NAMALWA (cell line): ENCODE results near the gene MAP4K4.
"Not testable (repeated sequence)": the region's sequence is repeated elsewhere in the genome, so short reads cannot be mapped to it uniquely, and the experiment has no call there.

Experiments
- DNase-seq: peaks from one replicate; pipeline ENCODE4 v3.0.0-alpha.2; 2015; ENCODE audit warnings: low spot score

Gene MAP4K4

GRCh38 chr2:101905746-101906336 lies 208.3 kb downstream of the MAP4K4 start:
- no peak for DNase-seq

- no peak for DNase-seq
Measured at GRCh38 chr2:101909760-101910159, 212.3 kb downstream of the MAP4K4 start.

DNA sequence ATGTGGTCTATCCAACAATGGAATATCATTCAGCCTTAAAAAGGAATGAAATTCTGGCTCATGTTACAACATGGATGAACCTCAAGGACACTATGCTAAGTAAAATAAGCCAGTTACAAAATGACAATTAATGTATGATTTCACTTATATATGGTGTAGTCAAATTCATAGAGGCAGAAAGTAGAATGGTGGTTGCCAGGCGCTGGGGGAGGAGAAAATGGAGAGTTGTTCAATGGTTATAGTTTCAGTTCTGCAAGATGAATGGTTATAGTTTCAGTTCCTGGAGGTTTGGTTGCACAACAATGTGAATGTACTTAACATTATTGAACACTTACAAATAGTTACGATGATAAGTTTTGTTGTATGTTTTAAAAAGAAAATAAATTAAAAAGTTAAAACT lies 215.0 kb downstream of the MAP4K4 start:
- DNase-seq, result peak; percentile 49

GRCh38 chr2:101921319-101921952 lies 223.9 kb downstream of the MAP4K4 start:
- DNase-seq, result no peak

- DNase-seq, result no peak
Measured at GRCh38 chr2:101921953-101922325, 224.4 kb downstream of the MAP4K4 start.

- DNase-seq, result not testable (repeated sequence)
Measured at GRCh38 chr2:101924311-101924710, 226.8 kb downstream of the MAP4K4 start.

- no peak for DNase-seq
Measured at GRCh38 chr2:101930019-101930418, 232.5 kb downstream of the MAP4K4 start.

DNA sequence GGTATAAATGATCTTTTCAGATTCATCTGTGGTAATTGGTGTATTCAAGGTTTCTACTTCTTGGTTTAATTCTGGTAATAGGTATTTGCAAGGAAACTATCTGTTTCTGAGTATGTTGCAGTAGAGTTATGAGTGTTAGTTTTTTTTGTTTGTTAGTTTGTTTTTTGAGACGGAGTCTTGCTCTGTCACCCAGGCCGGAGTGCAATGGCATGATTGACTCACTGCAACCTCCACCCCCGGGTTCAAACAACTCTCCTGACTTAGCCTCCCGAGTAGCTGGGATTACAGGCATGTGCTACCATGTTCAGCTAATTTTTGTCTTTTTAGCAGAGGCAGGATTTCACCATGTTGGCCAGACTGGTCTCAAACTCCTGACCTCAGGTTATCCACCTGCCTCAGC lies 233.3 kb downstream of the MAP4K4 start:
- DNase-seq, result no peak

DNA sequence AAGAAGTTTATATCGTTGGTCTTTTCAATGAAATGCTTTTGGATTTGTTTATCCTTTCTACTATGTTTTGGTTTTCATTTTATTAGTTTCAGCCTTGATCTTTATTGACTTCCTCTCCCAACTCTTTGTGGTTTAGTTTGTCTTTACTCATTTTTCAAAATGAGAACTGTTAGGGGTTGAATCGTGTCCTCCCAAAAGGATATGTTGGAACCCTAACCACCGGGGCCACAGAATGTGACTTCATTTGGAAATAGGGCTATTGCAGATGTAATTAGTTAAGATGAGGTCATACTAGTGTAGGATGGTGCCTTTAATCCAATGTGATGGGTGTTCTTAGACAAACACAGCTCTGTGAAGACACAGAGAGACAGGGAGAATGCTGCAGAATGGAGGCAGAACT lies 233.9 kb downstream of the MAP4K4 start:
- no peak for DNase-seq

GRCh38 chr2:101935764-101936163 lies 238.3 kb downstream of the MAP4K4 start:
- not testable (repeated sequence) for DNase-seq

GRCh38 chr2:101942851-101943250 lies 245.3 kb downstream of the MAP4K4 start:
- DNase-seq, result no peak
